GM19395 (cell line): ENCODE data around the gene SH2D6.
A peak's percentile ranks its signal among the peaks of the same experiment; 100 is the strongest.

Experiments
- ATAC-seq: cut with Tn5 transposase; IDR thresholded peaks from one replicate; pipeline ENCODE4 v1.9.1; 2021; ENCODE audit warnings: mild to moderate bottlenecking, moderate library complexity; ENCODE audit not compliant: unreplicated experiment

The SH2D6 gene

GRCh38 chr2:85421260-85422071, 3.0 kb downstream of the SH2D6 start:
- no peak for ATAC-seq

GRCh38 chr2:85422072-85422457, 3.6 kb downstream of the SH2D6 start:
- ATAC-seq = no peak

GRCh38 chr2:85423525-85423924, 5.0 kb downstream of the SH2D6 start:
- no peak for ATAC-seq

- ATAC-seq = no peak
Observed at GRCh38 chr2:85425588-85425987, 7.1 kb downstream of the SH2D6 start.

- ATAC-seq = no peak
Observed at GRCh38 chr2:85427300-85427835, 8.9 kb downstream of the SH2D6 start.

- no peak for ATAC-seq
Observed at GRCh38 chr2:85428343-85428881, 9.9 kb downstream of the SH2D6 start.

- no peak for ATAC-seq
Observed at GRCh38 chr2:85429213-85429923, 10.9 kb downstream of the SH2D6 start.

GRCh38 chr2:85429924-85430289, 11.4 kb downstream of the SH2D6 start:
- ATAC-seq = no peak

- no peak for ATAC-seq
Observed at GRCh38 chr2:85430752-85431569, 12.4 kb downstream of the SH2D6 start.

- ATAC-seq = no peak
Observed at GRCh38 chr2:85431570-85432205, 13.2 kb downstream of the SH2D6 start.

GRCh38 chr2:85433511-85434089, 15.1 kb downstream of the SH2D6 start:
- ATAC-seq = no peak

- no peak for ATAC-seq
Observed at GRCh38 chr2:85434696-85435095, 16.2 kb downstream of the SH2D6 start.

GRCh38 chr2:85435220-85435958, 16.9 kb downstream of the SH2D6 start:
- no peak for ATAC-seq

GRCh38 chr2:85435981-85436835, 17.7 kb downstream of the SH2D6 start:
- no peak for ATAC-seq

GRCh38 chr2:85436836-85437487, 18.4 kb downstream of the SH2D6 start:
- peak; percentile 30 for ATAC-seq

- ATAC-seq = peak; percentile 79
Observed at GRCh38 chr2:85437488-85438200, 19.1 kb downstream of the SH2D6 start.
